HG02943 (cell line): ENCODE data around the gene SLC22A5.
A peak's percentile ranks its signal among the peaks of the same experiment; 100 is the strongest.
"Not testable (repeated sequence)": the region's sequence is repeated elsewhere in the genome, so short reads cannot be mapped to it uniquely, and the experiment has no call there.

ENCODE experiments used
- ATAC-seq: cut with Tn5 transposase; IDR thresholded peaks from one replicate; pipeline ENCODE4 v1.9.1; 2021; ENCODE audit warnings: mild to moderate bottlenecking, low read depth, moderate library complexity; ENCODE audit not compliant: unreplicated experiment

The SLC22A5 gene

DNA sequence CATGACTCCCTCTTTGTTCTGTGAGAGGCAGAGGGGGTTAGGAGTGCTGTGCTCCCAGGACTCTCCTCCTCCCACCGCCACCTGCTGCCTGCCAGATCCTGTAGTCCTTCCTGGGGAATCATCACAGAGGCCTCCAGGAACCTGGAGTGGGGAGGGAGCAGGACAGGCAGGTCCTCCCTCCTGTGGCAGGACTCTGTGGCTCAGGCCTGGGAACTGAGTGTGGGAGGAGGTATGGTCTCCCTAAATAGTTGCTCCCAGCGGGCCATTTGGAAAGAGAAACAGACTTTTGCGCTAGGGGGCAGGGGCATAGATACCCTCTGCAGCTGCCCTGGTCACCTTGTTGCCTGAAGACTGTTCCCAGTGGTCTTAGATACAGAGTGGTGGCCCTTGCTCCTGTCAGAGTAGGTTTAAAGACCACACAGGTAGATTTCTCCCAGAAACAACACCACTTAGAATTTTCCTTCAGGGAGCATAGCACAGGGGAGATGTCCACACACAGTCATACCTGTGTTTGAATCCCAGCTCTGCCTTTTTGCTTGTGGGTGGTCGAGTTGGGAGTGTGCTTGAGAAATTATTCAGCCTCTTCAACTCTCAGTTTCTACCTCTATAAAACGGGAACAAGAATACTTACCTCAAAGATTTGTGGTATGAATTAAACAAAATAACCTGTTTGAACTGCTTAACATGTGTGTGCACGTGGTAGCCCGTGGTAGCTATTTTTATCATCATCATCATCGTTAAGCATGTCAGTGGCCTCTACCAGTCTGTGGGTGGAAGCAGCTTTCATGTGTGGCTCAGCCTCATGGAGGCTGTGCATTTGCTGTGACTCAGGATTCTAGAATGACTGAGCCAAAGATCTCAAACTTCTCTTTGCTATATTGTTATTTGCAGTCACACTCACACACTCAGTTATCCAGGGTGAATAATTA lies 55.8 kb downstream of the SLC22A5 start:
- ATAC-seq: peak; percentile 41

DNA sequence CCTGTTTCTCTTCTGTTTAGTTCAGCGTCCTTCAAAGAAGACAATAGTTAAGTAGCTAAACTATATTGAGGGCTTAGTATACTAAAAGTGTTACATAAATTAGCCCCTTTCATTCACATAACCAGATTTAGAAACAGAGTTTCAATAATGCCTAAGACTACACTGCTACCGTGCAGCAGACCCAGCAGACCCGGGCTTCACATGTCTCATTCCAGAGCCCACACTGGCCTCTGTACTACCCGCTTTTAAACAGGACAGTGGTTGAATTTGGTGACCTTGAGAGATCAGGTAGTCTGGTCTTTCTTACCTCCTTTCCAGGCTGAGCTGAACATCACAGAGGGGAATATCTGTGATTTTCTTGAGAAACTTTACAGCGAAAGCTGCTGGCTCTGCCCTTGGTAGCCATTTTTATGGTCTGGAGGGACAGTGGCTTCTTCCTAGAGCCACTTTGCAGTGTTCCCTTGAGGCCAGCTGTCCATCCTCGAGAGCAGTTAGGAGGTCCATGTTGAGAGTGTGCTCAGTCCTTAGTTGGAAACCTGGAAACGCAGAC lies 56.5 kb downstream of the SLC22A5 start:
- ATAC-seq: no peak

DNA sequence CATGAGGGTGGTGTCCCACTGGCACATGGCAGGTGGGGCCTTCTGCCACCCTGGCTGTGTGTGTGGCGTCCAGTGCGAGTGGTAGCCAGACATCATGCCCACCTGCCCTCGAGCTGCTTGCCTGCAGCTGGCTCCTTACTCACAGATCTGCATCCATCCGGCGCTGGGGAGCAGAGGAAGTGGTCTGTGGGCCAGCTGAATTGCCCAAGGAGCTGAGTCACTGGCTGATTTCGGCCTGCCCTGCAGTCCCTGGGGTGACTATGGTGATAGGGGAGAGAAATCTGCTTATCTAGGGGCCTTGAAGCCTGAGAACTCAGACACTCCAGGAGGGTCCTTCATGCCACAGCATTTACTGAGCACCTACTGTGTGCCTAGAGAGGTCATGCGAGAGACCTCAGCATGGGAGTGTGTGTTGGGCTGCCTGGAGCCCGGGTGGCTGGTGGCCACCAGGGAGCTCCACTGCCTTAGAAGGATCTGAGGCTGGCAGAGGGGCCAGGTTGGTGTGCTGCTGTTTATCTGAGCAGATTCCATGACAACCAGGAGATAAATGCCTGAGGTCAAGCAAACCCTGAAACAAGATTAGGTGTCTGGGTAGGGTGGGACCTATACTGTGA lies 57.1 kb downstream of the SLC22A5 start:
- ATAC-seq: peak; percentile 41

DNA sequence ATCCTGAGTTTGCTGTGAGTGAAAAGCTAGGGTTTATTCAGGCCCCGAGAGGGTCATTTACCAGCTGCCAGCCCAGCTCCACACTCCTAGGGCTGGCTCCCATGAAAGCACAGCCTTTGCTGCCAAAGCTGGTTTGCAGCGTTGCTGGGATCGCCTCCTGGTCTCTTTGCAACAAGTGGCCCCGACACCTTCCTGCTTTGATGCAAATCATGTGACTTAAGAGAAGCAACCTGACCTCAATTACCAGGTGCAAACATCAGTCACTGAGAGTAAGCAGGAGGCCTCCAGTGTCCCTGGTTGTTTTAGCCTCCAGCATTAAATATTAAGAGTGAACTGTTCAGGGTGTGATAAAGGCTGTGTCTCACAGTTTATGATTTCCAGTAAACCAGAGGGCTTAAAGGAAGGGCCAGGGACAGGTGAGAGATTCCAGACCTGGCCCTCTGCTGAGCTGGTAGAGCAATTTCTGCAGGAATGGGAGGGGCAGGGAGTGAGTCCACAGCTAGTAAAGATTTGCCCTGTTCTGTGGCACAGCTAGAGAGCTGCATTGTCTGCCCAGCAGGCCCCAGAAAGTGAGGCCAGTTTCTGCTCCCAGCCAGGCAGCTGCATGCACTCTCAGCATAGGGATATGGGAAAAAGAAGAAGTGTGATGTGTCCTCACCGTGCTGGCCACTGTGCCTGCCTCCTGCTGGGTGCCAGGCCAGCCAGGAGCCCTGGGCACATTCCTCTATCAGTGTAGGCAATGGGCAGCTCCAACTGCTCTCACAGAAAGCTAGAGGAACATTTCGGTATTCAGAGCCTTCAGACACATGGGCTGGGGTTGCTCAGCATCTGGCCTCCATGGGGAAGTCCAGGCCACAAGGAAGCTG lies 58.0 kb downstream of the SLC22A5 start:
- ATAC-seq: no peak

DNA sequence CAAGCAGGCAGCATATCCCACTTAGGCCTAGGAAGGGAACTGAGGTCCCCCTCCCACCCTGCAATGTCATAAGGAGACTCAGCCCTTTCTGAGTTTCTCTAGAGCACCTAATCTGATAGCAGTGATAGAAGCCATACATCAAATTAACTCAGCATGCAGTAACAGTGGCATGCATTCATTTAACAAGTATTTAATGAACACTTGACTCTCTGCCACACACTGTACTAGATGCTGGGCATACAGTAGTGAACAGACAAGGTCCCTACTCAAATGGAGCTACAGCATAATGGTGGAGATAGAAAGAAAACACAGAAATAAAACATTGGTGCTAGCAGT lies 58.6 kb downstream of the SLC22A5 start:
- no peak for ATAC-seq

DNA sequence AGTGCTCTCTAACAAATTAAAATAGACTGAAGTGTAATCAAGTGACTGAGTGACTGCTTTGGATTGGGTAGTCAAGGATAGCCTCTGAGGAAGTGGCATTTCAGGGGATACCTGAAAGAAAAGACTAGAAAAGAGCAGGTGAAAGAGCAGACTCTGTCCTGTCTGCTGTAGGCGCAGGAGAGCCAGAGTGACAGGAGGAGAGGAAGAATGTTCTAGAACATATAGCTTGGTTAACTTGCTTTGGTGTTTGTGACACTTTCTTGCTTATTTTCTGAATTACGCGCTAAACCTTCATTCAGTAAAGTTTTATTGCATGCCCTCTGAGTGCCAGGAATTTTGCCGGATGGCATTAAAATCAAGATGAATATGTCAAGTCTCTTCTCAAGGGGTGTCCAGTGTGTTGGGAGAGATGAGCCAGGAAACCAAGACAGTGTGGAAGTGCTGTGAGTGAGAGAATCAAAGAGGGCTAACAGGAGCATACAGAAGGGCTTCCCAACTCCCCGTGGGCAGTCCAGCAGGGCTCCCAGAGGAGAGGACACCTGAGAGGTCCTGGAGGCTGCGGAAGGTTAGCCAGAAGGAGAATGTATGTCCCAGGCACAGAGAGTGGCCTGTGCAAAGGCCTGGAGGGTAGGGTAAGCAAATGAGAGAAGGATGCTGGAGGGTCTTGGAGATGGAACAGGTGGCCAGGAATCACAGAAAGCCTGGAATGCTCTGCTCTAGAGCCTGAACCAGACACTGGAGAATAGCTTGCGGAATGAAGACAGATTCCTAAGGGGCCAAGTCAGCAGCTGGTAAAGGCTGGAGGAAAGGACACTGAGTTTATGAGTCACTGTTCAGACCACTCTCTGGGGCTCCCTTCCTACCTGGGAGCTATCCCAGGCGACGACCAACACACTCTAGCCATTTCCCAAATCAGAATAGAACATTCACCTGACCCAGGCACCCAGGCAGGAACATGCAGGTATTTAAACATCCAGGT lies 59.3 kb downstream of the SLC22A5 start:
- ATAC-seq: no peak

DNA sequence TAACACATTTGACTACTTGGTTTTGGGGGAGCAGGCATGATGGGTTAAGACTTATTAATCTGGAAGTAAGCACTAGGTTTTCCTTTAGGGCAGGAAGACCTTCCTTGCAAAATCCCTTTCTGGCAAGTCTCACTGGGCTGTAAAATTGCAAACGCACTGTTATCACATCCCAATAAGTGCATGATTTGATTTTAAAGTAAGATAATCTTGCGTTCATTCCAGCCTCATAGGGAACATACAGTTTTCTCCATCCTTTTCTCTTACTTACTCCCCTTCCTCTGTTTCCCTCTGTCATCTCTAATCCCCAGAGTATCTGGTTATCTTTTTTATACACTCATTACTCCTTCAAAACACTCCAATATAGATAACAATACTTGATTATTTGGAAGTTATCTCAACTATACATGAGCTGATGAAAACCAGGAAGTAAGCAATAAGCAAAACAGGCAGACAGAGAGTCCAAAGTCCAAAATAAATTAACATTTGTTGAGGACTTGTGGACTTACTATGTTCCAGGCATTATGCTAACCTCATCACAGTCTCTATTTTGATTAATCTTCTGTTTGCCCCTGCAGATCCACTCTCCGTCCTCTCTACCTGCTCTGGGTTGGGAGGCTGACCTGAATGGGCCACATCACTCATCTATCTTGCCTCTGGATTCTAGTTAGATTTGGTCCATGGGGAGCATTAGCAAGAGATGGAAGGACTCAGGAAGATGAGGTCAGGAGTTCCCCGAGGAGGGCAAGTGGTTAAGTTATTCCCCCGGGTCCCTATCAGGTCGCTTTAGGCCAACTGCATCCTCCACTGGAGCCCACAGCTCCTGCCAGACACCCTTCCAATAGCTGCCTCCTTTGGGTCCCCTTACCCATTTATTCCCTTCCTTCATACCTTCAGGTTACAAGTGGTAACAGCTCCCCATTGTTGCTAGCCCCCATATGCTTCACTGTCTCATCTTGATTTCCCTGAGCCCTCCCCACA lies 60.2 kb downstream of the SLC22A5 start:
- ATAC-seq: no peak

DNA sequence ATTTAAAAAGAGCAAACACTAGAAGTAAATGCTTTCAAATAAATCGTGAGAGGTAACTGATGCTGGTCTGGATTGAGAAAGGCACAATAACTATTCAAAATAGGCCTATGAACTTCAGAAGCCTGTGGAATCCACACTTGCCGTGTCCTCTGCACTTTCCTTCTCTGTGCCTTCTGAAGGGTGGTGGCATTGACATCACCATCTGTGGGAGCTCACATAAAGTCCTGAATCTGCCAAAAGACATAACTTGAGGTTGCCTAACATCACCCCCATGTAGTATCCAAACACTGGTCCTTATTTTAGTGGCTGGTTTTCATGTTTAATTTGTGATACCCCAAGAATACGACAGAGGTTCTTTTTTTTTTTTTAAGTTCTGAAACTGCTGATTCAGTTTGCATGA lies 61.2 kb downstream of the SLC22A5 start:
- ATAC-seq: no peak

DNA sequence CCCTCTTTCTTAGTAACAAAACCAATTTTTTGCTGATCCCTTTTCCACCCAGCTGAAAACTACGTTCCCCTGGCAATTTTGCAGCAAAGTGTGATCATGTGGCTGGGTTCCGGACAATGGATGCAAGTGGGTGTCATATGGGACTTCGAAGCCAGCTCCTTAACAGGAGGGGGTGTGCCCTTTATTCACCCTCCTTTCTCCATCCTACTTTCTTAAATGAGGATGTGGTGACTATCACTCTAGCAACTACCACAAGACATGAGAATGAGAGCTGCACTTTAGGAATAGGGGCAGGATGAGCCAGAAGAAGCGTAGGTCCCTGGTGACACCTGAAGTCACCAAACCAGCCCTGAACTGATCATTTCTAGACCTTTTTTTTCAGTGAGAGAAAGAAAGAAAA lies 62.1 kb downstream of the SLC22A5 start:
- ATAC-seq: no peak

DNA sequence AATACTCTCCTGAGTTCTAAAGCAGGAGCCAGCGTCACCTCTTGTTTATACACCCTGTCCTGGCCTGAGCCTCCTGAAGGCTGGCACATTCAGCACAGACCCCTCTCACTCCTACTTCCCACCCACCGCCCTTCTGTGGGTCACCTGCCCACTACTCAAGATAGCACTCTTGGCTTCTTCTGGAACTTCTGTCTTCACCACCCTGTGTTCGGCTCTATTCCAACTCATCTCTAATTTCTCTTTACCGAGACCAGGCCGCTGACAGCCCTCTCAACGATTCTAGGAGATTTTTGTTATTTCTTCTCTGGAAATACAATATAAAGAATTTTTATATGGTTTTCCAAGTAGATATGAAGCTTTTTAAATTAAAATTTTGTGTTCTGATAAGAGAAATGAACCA lies 63.6 kb downstream of the SLC22A5 start:
- no peak for ATAC-seq

DNA sequence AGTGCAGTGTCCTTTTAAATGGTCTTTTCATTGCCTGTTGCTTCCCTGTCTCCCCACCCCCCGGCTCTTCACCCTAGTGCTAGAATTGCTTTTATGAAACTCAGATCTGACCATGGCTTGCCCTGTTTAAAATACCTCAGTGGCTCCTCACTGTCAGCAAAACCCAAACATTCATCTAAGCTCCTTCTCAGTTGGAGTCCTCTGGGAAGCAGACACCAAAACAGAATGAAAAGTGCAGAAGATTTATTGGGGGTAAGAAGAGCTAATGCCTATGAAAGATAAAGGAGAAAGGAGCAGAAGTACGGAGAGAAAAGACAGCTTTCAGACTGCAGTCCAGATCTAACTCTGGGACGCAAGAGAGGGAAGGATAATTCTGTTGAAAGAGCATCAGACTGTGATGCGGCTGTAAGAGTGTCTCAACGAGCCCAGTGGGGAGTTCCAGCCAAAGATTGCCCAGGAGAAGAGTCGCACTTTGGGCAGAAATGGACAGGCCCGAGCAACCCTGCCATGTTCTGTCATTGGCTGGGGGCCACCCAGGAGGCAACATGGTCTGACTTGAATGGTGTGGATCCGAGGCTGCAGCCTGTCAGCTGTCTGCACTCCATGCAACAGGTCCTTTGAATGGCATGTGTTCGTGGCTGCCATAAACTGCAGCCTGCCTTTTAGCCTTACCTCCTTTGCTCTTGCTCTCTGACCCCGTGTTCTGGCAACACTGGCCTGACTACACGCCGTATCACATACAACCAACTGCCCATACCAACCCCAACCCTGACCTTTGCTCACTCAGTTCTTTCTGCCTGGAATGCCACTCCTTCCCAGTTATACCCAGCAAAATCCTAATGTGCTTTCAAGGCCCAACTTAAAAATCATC lies 65.1 kb downstream of the SLC22A5 start:
- ATAC-seq: no peak

DNA sequence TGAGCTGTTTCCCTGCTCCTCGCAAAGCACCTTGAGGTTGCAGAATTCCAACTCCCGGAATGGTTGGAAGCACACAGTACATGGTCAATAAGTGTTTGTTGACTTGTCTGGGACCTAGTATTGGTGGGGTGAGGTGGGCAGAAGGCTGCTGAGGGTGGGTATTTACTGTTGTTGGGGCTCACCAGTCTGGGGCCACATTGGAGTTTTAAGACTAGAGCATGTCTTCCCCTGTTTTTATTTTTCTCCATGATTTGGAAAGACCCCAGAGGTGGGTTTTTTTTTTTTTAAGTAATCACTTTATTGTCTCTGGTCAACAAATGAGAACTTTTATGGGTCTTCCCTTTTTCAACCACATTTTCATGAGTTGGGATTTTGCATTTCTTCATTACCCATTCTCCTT lies 65.9 kb downstream of the SLC22A5 start:
- ATAC-seq: no peak

DNA sequence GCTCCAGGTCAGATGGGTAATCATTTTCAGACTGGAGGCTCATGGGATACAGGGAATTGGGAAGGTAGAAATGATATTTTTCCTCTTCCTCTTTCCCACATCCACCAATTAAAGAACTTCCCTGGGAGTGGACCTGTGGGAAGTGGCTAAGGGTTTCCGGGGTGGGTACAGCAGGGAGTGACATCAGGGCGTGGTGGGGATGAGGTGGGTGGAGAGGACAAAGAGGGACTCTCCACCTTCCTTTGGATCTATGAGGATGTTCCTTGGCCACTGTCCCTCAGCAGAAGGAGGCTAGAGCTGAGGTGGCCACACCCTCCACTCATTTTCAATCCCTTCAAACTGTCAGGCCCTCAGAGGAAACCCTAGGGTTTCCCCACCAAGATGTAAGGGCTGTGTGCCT lies 66.4 kb downstream of the SLC22A5 start:
- ATAC-seq: no peak

DNA sequence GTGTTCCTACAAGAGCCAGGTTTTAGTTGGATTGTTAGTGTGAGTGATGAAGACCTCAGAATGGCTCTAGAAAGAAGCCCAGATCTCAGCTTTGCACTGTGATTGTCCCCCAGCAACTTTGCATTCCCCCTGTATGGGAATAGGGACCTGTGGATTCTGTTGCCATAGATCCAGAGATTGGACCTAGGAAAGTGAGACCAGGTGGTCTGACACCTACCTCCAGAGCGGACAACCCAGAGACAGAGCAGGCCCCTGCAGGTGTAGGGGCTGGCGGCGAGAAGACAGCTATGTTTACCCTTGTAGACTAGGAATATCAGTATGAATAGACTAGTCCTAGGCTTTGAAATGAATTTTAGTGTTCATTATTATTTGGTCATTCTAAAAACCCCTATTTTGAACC lies 67.4 kb downstream of the SLC22A5 start:
- ATAC-seq: no peak

DNA sequence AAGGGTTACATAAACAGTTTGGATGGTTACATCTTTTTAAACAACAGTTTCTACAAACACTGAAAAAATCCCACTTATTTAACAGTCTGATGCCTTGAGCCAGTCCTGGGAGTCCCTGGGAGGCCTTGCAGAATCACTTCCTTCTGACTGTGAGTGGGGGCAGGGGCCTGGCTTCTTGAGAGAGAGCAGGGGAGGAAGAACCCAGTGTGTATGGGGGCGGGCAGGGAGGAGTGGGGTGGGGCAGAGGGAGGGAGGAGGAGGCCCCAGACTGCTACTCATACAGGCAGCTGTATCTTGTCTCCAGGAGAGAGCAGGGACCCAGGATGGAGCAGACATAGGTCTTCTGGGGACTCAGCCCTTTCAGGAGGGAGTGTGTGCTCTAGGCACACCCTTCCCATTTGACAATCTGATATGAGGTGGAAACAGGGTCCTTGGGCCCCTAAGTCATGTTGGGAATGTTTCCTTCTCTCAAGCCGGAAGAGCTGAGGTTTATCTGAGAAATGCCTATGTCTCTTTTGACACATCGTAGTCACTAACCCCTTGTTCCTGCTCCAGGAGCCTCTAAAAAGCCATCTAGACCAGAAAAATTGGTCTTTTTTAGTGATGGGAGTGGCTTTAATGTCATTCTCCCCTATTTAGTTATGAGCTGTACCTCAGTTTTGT lies 68.2 kb downstream of the SLC22A5 start:
- peak; percentile 57 for ATAC-seq

DNA sequence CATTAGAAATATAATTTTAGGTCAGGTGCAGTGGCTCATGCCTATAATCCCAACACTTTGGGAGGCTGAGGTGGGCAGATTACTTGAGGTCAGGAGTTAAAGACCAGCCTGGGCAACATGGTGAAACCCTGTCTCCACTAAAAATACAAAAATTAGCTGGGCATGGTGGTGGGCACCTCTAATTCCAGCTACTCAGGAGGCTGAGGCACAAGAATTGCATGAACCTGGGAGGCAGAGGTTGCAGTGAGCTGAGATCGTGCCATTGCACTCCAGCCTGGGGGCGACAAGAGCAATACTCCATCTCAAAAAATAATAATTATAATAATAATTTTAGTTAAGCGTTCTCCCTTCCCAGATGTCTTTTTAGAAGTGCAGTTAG lies 68.7 kb downstream of the SLC22A5 start:
- ATAC-seq: not testable (repeated sequence)

DNA sequence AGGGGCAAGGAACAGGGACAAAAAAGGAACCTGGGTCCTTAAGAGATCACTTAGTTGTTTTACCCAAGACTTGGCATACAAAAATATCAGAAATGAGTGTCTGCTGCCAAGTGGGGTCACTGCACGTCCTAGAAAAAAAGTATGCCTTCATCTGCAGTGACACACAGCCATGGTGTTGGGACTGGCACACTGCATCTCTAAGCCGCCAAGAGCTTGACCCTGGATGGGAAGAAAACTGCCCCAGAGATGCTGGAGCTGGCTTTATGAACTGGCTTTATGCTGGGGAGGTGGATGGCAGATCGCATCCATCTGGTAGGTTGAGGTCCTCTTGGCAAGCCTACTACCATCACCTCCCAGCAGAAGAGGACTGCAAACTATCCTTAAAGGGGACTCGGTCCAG lies 69.4 kb downstream of the SLC22A5 start:
- ATAC-seq: no peak
